ENCODE results near the gene PDE4D.
"Not testable (repeated sequence)": the region's sequence is repeated elsewhere in the genome, so short reads cannot be mapped to it uniquely, and the experiment has no call there.

PDE4D gene

DNA sequence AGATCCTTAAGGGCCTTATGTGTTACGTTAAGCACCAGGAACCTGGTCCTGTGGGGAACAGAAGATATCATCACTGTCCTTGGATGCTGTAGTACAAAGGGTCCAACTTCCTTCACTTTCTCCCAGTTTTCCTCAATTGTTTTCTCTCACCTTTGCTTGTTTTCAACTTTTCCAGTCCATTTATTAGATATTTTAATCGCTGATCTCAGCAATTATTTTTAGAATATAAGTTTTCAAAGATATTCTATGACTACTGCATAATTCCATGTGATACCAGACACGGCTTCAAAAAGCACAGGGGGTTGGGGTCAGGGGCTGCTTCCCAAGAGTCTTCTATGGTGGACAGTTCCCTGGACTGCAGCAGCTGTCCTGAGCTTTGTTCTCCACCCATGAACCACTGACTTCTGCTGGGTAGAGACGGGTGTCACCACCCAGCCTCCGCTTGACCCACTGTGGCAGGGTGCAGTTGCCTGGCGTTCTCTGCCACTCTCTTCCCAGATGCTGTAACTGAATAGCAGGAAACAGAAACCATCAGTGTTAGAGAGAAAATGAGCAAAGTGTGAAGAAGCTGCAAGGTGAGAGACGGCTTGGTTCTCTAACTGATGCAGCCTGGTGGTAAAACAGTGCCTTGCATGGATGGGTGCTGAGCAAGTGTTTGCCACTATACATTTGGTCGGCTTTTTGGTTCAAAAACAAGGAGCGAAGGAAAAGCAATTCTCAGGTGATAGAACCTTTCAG is 927.7 kb downstream of the PDE4D start:
- Histone ChIP-seq H3K4me1 (ENCODE audit: control insufficient read depth, insufficient read depth, low read length) (no peaks in the 10 kb centered on the region), H3K36me3 (ENCODE audit: control insufficient read depth, insufficient read depth, low read length) (no peaks in the 10 kb centered on the region), H3K9ac (ENCODE audit: low read length) (no peak overlapping the region), H3K27me3 (ENCODE audit: control insufficient read depth, insufficient read depth, low read length) (no peaks in the 10 kb centered on the region), H3K9me3 (ENCODE audit: control insufficient read depth, low read length) (no peaks in the 10 kb centered on the region), H3K4me3 (ENCODE audit: low read length) (no peak overlapping the region)

DNA sequence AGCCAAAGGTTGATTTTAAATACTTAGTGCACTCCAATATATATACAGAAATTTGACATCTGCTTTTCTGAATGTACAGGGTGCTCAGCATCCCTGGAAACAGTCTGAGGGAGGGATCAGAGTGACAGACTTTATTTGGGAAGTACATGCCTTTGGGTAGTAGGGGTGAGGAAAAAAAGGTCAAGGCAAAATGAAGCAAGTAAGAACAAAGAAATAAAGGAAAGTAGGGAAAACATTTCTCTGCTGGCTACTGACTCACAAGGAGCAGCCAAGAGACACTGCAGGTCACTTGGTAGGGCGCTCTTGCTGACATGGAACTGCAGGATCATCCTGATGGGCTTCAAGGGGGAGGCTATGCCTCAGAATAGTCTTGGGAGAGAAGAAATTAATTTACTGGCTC is 929.7 kb downstream of the PDE4D start:
- H3K9me3 ChIP-seq (ENCODE audit: control insufficient read depth, low read length) = no peaks in the 10 kb centered on the region
- no peaks in the 10 kb centered on the region for H3K36me3 ChIP-seq (ENCODE audit: control insufficient read depth, insufficient read depth, low read length)
- no peak overlapping the region for H3K9ac ChIP-seq (ENCODE audit: low read length)
- no peaks in the 10 kb centered on the region for H3K4me1 ChIP-seq (ENCODE audit: control insufficient read depth, insufficient read depth, low read length)
- H3K4me3 ChIP-seq (ENCODE audit: low read length) = no peak overlapping the region
- H3K27me3 ChIP-seq (ENCODE audit: control insufficient read depth, insufficient read depth, low read length) = no peaks in the 10 kb centered on the region

DNA sequence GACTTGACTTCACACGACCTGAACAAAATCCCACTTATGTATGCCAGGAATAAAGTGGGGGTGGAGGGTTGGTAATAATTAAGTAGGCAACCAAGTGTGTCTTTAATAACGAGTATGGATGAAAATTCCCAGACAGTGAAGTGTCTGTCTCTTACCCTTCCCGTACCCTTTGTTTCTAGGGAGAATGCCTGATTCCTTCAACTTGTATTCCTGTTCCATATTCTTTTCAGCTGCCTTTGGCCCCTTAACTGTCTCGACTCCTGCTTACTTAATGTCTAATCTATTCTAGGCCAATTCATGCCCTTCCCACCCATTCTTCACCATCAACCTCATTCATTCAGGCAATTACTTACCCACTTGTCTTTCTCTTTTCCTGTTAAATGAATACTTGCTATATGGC is 930.2 kb downstream of the PDE4D start:
- no peaks in the 10 kb centered on the region for H3K9me3 ChIP-seq (ENCODE audit: control insufficient read depth, low read length)
- H3K27me3 ChIP-seq (ENCODE audit: control insufficient read depth, insufficient read depth, low read length) = no peaks in the 10 kb centered on the region
- H3K36me3 ChIP-seq (ENCODE audit: control insufficient read depth, insufficient read depth, low read length) = no peaks in the 10 kb centered on the region
- no peak overlapping the region for H3K9ac ChIP-seq (ENCODE audit: low read length)
- H3K4me3 ChIP-seq (ENCODE audit: low read length) = no peak overlapping the region
- H3K4me1 ChIP-seq (ENCODE audit: control insufficient read depth, insufficient read depth, low read length) = no peaks in the 10 kb centered on the region

DNA sequence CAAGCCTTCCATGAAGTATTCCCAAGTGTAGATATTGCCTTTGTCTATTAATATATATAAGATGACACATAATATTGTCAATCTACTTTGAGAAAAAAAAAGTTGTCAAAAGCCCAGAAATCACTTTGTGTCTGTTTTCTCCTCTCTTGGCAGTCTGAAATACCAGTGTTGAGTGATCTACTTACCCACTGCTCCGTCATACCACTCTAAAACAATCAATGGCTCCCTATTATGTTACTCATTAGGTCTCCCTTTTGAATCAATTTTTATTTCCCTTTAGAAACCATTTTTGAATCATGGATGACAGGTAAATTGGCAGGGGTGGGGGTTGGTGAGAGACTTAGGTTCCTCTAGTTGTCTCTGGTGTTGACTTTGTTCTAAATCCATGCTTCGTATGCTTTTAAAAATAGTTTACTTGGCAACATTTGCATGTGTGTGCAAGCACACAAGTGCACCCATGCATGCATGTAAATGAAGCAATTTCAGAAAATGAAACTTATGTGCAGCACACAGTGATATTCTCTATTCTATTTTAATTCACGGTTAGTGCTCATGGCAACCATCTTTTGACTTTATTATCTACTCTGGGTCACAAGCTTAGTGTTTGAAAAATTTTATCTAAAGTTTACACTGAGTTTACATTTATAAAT is 931.8 kb downstream of the PDE4D start:
- no peaks in the 10 kb centered on the region for H3K4me1 ChIP-seq (ENCODE audit: control insufficient read depth, insufficient read depth, low read length)

DNA sequence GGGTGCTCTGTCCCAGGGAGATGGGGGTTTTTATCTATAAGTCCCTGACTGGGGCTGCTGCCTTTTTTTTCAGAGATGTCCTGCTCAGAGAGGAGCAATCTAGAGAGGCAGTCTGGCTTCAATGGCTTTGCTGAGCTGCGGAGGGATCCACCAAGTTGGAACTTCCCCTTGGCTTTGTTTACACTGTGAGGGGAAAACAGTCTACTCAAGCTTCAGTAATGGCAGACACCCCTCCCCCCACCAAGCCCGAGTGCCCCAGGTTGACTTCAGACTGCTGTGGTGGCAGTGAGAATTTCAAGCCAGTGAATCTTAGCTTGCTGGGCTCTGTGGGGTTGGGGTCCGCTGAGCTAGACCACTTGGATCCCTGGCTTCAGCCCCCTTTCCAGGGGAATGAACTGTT is 934.8 kb downstream of the PDE4D start:
- no peaks in the 10 kb centered on the region for H3K9me3 ChIP-seq (ENCODE audit: control insufficient read depth, low read length)
- H3K27me3 ChIP-seq (ENCODE audit: control insufficient read depth, insufficient read depth, low read length) = no peaks in the 10 kb centered on the region
- no peaks in the 10 kb centered on the region for H3K4me1 ChIP-seq (ENCODE audit: control insufficient read depth, insufficient read depth, low read length)
- H3K9ac ChIP-seq (ENCODE audit: low read length) = no peak overlapping the region
- no peak overlapping the region for H3K4me3 ChIP-seq (ENCODE audit: low read length)
- H3K36me3 ChIP-seq (ENCODE audit: control insufficient read depth, insufficient read depth, low read length) = no peaks in the 10 kb centered on the region

More for the DNA sequence above, 931.8 kb downstream of the PDE4D start:
- Histone ChIP-seq H3K4me3 (ENCODE audit: low read length) (no peak overlapping the region), H3K27me3 (ENCODE audit: control insufficient read depth, insufficient read depth, low read length) (no peaks in the 10 kb centered on the region), H3K9ac (ENCODE audit: low read length) (no peak overlapping the region), H3K9me3 (ENCODE audit: control insufficient read depth, low read length) (no peaks in the 10 kb centered on the region), H3K36me3 (ENCODE audit: control insufficient read depth, insufficient read depth, low read length) (no peaks in the 10 kb centered on the region)

DNA sequence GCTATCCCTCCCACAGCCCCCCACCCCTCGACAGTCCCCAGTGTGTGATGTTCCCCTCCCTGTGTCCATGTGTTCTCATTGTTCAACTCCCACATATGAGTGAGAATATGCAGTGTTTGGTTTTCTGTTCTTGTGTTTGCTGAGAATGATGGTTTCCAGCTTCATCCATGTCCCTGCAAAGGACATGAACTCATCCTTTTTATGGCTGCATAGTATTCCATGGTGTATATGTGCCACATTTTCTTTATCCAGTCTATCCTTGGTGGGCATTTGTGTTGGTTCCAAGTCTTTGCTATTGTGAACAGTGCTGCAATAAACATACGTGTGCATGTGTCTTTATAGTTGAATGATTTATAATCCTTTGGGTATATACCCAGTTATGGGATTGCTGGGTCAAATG is 940.3 kb downstream of the PDE4D start:
- not testable (repeated sequence) for H3K4me1 ChIP-seq (ENCODE audit: control insufficient read depth, insufficient read depth, low read length); H3K4me3 ChIP-seq (ENCODE audit: low read length); H3K9me3 ChIP-seq (ENCODE audit: control insufficient read depth, low read length)

DNA sequence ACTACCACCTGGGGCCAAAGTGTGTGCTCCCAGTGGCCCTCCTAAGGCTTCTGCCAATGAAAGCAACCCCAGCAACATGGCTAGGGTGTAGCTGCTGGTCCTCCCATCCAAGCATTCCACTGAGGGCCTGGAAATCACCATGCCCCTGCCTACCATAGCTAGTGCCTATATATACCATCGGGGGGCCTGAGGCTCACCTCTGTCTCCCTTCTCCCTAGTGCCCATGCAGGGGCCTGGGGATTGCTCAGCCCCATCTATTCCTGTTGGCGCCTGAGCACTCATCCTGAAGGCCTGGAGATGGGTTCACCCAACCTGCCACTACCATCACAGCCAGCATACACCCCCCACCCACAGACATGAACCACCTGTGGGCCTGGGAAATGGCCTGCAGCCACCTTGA is 943.3 kb downstream of the PDE4D start:
- H3K4me1 ChIP-seq (ENCODE audit: control insufficient read depth, insufficient read depth, low read length) = no peaks in the 10 kb centered on the region
- H3K4me3 ChIP-seq (ENCODE audit: low read length) = no peak overlapping the region
- no peaks in the 10 kb centered on the region for H3K36me3 ChIP-seq (ENCODE audit: control insufficient read depth, insufficient read depth, low read length)
- H3K9me3 ChIP-seq (ENCODE audit: control insufficient read depth, low read length) = no peaks in the 10 kb centered on the region
- no peaks in the 10 kb centered on the region for H3K27me3 ChIP-seq (ENCODE audit: control insufficient read depth, insufficient read depth, low read length)
- H3K9ac ChIP-seq (ENCODE audit: low read length) = no peak overlapping the region

More for the DNA sequence above, 940.3 kb downstream of the PDE4D start:
- H3K36me3 ChIP-seq (ENCODE audit: control insufficient read depth, insufficient read depth, low read length); H3K27me3 ChIP-seq (ENCODE audit: control insufficient read depth, insufficient read depth, low read length); H3K9ac ChIP-seq (ENCODE audit: low read length): not testable (repeated sequence)

DNA sequence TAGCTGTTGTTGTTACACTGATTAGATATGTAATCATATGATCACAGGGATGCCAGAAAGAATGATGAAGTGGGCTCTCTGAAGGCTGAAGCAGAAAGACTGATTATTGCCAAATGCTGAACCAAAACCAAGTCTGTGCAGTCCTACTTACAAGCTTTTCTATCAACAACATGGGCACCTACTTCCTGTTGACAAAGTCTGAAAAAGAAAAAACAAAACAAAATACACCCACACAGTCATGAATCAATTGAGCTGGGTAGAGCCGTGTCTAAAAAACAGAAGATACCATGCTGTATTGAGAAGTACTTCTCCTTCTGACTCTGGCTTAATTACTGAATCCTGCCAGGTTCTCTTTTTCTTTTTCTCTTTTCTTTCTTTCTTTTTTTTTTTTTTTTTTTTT is 947.3 kb downstream of the PDE4D start:
- no peaks in the 10 kb centered on the region for H3K27me3 ChIP-seq (ENCODE audit: control insufficient read depth, insufficient read depth, low read length)
- H3K36me3 ChIP-seq (ENCODE audit: control insufficient read depth, insufficient read depth, low read length) = no peaks in the 10 kb centered on the region
- no peaks in the 10 kb centered on the region for H3K9me3 ChIP-seq (ENCODE audit: control insufficient read depth, low read length)
- H3K9ac ChIP-seq (ENCODE audit: low read length) = no peak overlapping the region
- no peaks in the 10 kb centered on the region for H3K4me1 ChIP-seq (ENCODE audit: control insufficient read depth, insufficient read depth, low read length)
- no peak overlapping the region for H3K4me3 ChIP-seq (ENCODE audit: low read length)

- H3K36me3 ChIP-seq (ENCODE audit: control insufficient read depth, insufficient read depth, low read length) = no peaks in the 10 kb centered on the region
- H3K4me1 ChIP-seq (ENCODE audit: control insufficient read depth, insufficient read depth, low read length) = no peaks in the 10 kb centered on the region
- H3K9me3 ChIP-seq (ENCODE audit: control insufficient read depth, low read length) = no peaks in the 10 kb centered on the region
- no peak overlapping the region for H3K4me3 ChIP-seq (ENCODE audit: low read length)
- H3K27me3 ChIP-seq (ENCODE audit: control insufficient read depth, insufficient read depth, low read length) = no peaks in the 10 kb centered on the region
- no peak overlapping the region for H3K9ac ChIP-seq (ENCODE audit: low read length)
Observed at GRCh38 chr5:58944221-58944620, 949.3 kb downstream of the PDE4D start.

- no peaks in the 10 kb centered on the region for H3K4me1 ChIP-seq (ENCODE audit: control insufficient read depth, insufficient read depth, low read length)
- H3K4me3 ChIP-seq (ENCODE audit: low read length) = no peak overlapping the region
- no peaks in the 10 kb centered on the region for H3K9me3 ChIP-seq (ENCODE audit: control insufficient read depth, low read length)
- H3K36me3 ChIP-seq (ENCODE audit: control insufficient read depth, insufficient read depth, low read length) = no peaks in the 10 kb centered on the region
- H3K27me3 ChIP-seq (ENCODE audit: control insufficient read depth, insufficient read depth, low read length) = no peaks in the 10 kb centered on the region
- H3K9ac ChIP-seq (ENCODE audit: low read length) = no peak overlapping the region
Observed at GRCh38 chr5:58940446-58940845, 953.1 kb downstream of the PDE4D start.

- no peaks in the 10 kb centered on the region for H3K4me1 ChIP-seq (ENCODE audit: control insufficient read depth, insufficient read depth, low read length)
- H3K27me3 ChIP-seq (ENCODE audit: control insufficient read depth, insufficient read depth, low read length) = no peaks in the 10 kb centered on the region
- no peak overlapping the region for H3K9ac ChIP-seq (ENCODE audit: low read length)
- H3K9me3 ChIP-seq (ENCODE audit: control insufficient read depth, low read length) = no peaks in the 10 kb centered on the region
- H3K4me3 ChIP-seq (ENCODE audit: low read length) = no peak overlapping the region
- H3K36me3 ChIP-seq (ENCODE audit: control insufficient read depth, insufficient read depth, low read length) = no peaks in the 10 kb centered on the region
Observed at GRCh38 chr5:58939664-58940063, 953.9 kb downstream of the PDE4D start.

- H3K36me3 ChIP-seq (ENCODE audit: control insufficient read depth, insufficient read depth, low read length) = no peaks in the 10 kb centered on the region
- no peaks in the 10 kb centered on the region for H3K27me3 ChIP-seq (ENCODE audit: control insufficient read depth, insufficient read depth, low read length)
- no peaks in the 10 kb centered on the region for H3K4me1 ChIP-seq (ENCODE audit: control insufficient read depth, insufficient read depth, low read length)
- no peaks in the 10 kb centered on the region for H3K9me3 ChIP-seq (ENCODE audit: control insufficient read depth, low read length)
- no peak overlapping the region for H3K4me3 ChIP-seq (ENCODE audit: low read length)
- H3K9ac ChIP-seq (ENCODE audit: low read length) = no peak overlapping the region
Observed at GRCh38 chr5:58938563-58939424, 954.7 kb downstream of the PDE4D start.

All from mucosa of stomach (tissue), 1 donor.